Astrocyte of the spinal cord (primary cell): ENCODE results near the gene NOG.

Experiments
- DNase-seq: peaks from one replicate; pipeline ENCODE4 v3.0.0; 2011; ENCODE audit warnings: low read depth, low spot score
- H3K4me3 ChIP-seq: 2 replicates; pipeline ENCODE4 v1.5.1; 2011; ENCODE audit warnings: low read depth, mild to moderate bottlenecking, low read length, moderate library complexity
- in situ Hi-C: cut with HindIII; loops from 2 replicates; pipeline ENCODE4 v1.10.0; 2017; ENCODE audit warnings: low sequenced_read_pairs
- TF ChIP-seq, protein P1 (sequence below): IDR thresholded peaks from 2 replicates; pipeline ENCODE4 v1.5.1; 2012; ENCODE audit warnings: low read depth, mild to moderate bottlenecking, low read length, inconsistent platforms

NOG gene

DNA sequence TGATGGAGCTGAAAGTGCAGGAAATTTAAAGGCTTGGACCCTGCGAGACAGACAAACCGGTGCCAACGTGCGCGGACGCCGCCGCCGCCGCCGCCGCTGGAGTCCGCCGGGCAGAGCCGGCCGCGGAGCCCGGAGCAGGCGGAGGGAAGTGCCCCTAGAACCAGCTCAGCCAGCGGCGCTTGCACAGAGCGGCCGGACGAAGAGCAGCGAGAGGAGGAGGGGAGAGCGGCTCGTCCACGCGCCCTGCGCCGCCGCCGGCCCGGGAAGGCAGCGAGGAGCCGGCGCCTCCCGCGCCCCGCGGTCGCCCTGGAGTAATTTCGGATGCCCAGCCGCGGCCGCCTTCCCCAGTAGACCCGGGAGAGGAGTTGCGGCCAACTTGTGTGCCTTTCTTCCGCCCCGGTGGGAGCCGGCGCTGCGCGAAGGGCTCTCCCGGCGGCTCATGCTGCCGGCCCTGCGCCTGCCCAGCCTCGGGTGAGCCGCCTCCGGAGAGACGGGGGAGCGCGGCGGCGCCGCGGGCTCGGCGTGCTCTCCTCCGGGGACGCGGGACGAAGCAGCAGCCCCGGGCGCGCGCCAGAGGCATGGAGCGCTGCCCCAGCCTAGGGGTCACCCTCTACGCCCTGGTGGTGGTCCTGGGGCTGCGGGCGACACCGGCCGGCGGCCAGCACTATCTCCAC lies at the start of gene NOG:
Gene NOG, plus strand, starts transcription at position 54 of the 674 bp plus-strand sequence. Its CDS starts 525 bp downstream, at position 579.
- TF ChIP-seq, protein P1, sequence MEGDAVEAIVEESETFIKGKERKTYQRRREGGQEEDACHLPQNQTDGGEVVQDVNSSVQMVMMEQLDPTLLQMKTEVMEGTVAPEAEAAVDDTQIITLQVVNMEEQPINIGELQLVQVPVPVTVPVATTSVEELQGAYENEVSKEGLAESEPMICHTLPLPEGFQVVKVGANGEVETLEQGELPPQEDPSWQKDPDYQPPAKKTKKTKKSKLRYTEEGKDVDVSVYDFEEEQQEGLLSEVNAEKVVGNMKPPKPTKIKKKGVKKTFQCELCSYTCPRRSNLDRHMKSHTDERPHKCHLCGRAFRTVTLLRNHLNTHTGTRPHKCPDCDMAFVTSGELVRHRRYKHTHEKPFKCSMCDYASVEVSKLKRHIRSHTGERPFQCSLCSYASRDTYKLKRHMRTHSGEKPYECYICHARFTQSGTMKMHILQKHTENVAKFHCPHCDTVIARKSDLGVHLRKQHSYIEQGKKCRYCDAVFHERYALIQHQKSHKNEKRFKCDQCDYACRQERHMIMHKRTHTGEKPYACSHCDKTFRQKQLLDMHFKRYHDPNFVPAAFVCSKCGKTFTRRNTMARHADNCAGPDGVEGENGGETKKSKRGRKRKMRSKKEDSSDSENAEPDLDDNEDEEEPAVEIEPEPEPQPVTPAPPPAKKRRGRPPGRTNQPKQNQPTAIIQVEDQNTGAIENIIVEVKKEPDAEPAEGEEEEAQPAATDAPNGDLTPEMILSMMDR = no peak
- H3K4me3 ChIP-seq = peak within 1 kb of the TSS; percentile 40
- peak; percentile 63 for DNase-seq
- in situ Hi-C loops = no loop called here

DNA sequence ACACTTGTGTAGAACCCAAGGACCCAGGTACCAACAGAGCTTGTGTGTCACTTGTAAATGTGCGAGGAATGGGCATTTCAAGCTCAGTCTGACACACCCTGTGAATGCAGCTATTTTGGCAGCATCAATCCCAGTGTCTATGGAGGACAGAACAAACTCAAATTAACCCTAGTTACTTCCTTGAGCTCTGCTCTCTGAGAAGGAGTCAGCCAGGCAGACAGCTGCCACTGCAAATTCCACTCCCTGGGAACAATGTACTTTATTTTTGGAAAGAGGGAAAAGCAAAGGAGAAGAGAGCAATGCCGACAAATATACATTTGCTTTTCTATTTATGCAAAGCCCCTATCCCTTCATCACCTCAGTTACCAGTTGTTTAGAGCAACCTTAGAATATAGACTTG lies 48.4 kb upstream of the NOG start:
- in situ Hi-C loops = no loop called here
- TF ChIP-seq, protein P1 = no peak

DNA sequence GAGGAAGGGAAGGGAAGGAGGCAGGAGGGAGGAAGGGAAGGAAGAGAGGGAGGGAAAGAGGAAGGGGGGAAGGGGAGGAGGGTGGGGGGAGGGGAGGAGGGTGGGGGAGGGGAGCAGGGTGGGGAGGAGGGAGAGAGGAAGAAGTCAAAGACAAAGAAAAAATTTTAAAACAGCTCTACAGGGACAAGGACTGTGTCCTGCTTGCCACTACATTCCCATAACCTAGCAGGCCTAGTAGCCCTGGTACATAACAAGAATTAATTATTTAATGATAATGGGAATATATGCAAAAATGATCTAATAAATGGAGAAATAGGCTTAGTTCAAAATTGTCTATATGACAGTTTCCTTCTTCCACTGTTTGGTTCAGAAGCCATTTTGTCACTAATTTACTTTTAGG lies 47.6 kb upstream of the NOG start:
- DNase-seq = no peak
- TF ChIP-seq, protein P1 = no peak
- H3K4me3 ChIP-seq = no peak overlapping the region
- in situ Hi-C loops = no loop called here

More for the DNA sequence above, 48.4 kb upstream of the NOG start:
- no peak for DNase-seq
- H3K4me3 ChIP-seq = no peak overlapping the region

DNA sequence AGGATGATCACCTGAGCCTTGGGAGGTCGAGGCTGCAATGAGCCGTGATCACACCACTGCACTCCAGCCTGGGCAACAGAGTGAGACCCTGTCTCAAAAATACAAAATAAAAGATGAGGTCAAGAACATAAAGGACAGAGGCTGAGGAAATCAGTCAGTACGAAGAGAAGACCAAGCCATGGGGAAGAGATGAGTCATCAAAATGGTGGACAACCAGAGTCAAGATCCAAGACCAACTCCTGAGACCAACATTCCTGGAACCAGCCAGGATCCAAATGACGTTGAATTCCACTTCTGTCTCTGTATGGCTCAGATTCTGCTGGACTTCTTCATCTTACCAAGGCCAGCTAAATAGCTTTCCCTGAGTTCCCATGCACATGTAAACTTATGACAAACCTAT lies 44.8 kb upstream of the NOG start:
- in situ Hi-C loops = no loop called here
- TF ChIP-seq, protein P1 = no peak
- H3K4me3 ChIP-seq = no peak overlapping the region
- DNase-seq = no peak

DNA sequence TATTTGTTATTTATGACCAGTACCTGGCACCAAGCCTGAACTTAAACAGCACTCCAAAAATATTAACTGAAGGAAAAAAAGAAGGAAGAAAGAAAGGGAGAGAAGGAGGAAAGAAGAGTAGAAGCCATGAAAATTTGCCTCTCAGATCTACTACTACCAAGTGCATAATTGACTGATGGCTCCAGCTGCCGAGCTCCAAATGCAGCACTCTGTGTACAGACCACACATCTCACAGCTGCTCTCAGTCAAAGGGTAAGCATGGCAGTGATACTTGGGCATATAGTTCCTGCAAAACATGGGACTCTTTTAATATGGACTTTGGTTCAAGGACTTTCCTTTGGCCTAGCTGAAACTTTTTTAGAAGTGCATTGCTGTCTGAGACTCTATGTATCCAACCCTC lies 44.0 kb upstream of the NOG start:
- no peak for DNase-seq
- TF ChIP-seq, protein P1 = no peak
- no peak overlapping the region for H3K4me3 ChIP-seq
- in situ Hi-C loops = no loop called here

DNA sequence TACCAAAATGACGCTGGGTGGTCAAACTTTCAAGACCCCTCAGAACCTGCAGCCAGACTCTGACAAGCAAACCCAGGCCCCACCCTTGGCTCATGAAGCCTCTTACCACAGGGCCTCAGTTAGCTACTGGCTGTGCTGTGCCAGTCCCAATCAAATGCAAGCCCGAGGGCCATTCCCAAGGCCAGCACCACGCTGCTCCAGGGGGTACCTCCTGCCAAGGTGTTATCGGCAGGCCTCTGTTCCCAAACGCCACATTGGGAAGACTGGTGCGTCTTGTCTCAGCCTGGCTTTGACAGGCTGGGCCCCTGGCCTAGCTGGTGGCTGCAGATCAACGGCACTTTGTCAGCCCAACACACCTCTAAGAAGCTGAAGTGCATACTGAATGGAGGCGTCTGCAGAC lies 35.8 kb upstream of the NOG start:
- in situ Hi-C loops = no loop called here

More for the DNA sequence above, 35.8 kb upstream of the NOG start:
- TF ChIP-seq, protein P1 = no peak
- no peak for DNase-seq
- no peak overlapping the region for H3K4me3 ChIP-seq
